GM21515 (cell line): ENCODE data around the gene CD82.
"Not testable (repeated sequence)": the region's sequence is repeated elsewhere in the genome, so short reads cannot be mapped to it uniquely, and the experiment has no call there.

Source experiments
- ATAC-seq: cut with Tn5 transposase; IDR thresholded peaks from one replicate; pipeline ENCODE4 v1.9.1; 2021; ENCODE audit not compliant: unreplicated experiment

The CD82 gene

GRCh38 chr11:44658506-44658850, 93.0 kb downstream of the CD82 start:
- no peak for ATAC-seq

- no peak for ATAC-seq
These were observed 94.2 kb downstream of the CD82 start for GRCh38 chr11:44659641-44660040.

- ATAC-seq: not testable (repeated sequence)
These were observed 95.1 kb downstream of the CD82 start for GRCh38 chr11:44660535-44660934.

- no peak for ATAC-seq
These were observed 95.9 kb downstream of the CD82 start for GRCh38 chr11:44661311-44661717.
